Kidney (tissue), 14 donors: ENCODE results near the gene THSD4. TPM values are rescaled to one million over a fixed set of nuclear protein-coding genes. Genes with fewer than 3 reads are reported as not detected.

Source experiments
- DNase-seq, 5 donors: peaks; one replicate each; pipeline ENCODE4 v3.0.0-alpha.2; 2013 to 2020
- FAIRE-seq: peaks from 2 replicates; lab custom pipeline; 2012; peaks lifted over from hg19 to GRCh38; lab: Jason Lieb, UNC
- H3K27ac ChIP-seq, 2 donors: one replicate each; pipeline ENCODE4 v1.7.0; 2013; ENCODE audit warnings: low read depth in 2 of 2, low read length in 2 of 2, inconsistent platforms in 1 of 2
- H3K27me3 ChIP-seq: one replicate; pipeline ENCODE4 v1.7.1; 2013; ENCODE audit warnings: low read length, inconsistent platforms; ENCODE audit not compliant: control insufficient read depth, insufficient read depth
- H3K36me3 ChIP-seq, 3 donors: one replicate each; pipeline versions ENCODE4 v1.7.0 to v1.7.1; 2013; ENCODE audit warnings: low read length in 3 of 3, control low read depth in 1 of 3, inconsistent platforms in 1 of 3; ENCODE audit not compliant: insufficient read depth in 3 of 3, control insufficient read depth in 2 of 3
- H3K4me1 ChIP-seq, 3 donors: one replicate each; pipeline versions ENCODE4 v1.7.0 to v1.7.1; 2013; ENCODE audit warnings: low read length in 3 of 3, inconsistent platforms in 1 of 3, low read depth in 1 of 3; ENCODE audit not compliant: control insufficient read depth in 2 of 3, insufficient read depth in 2 of 3
- H3K4me3 ChIP-seq, 3 donors: one replicate each; pipeline versions ENCODE4 v1.7.0 to v1.8.1; 2013; ENCODE audit warnings: low read length in 3 of 3, control low read depth in 1 of 3, inconsistent platforms in 1 of 3
- H3K9ac ChIP-seq, 3 donors: one replicate each; pipeline versions ENCODE4 v1.7.0 to v1.7.1; 2013; ENCODE audit warnings: low read length in 3 of 3, control low read depth in 1 of 3, inconsistent platforms in 1 of 3
- H3K9me3 ChIP-seq, 3 donors: one replicate each; pipeline versions ENCODE4 v1.7.0 to v1.7.1; 2013; ENCODE audit warnings: low read length in 3 of 3, control low read depth in 1 of 3, inconsistent platforms in 1 of 3; ENCODE audit not compliant: control insufficient read depth in 2 of 3, insufficient read depth in 1 of 3
- intact Hi-C: fragments of 100-400 bp; cut with DNase I; formaldehyde crosslinking; loops from one replicate; pipeline ENCODE4 v1.11.1; 2022
- polyA plus RNA-seq: library from polyadenylated mRNA; stranded (reverse); fragments of 350-450 nt; fragmentation: Illumina TruSeq; extraction: RNeasy Lipid Tissue Mini Kit (QIAGEN cat#74804); gene quantifications from one replicate; pipeline ENCODE4 v1.2.3, GENCODE V29; 2014; ENCODE audit warnings: low read depth, low replicate concordance; ENCODE audit not compliant: insufficient read depth
- total RNA-seq: library from RNA; stranded (reverse); fragmentation: NEBNext Ultra II Directional; extraction: Animal tissue kit (Norgen Biotek cat#: 25700); gene quantifications from one replicate; pipeline ENCODE4 v1.2.1, GENCODE V29; 2021
- TF ChIP-seq, protein P1 (sequence below): IDR thresholded peaks from 3 replicates; pipeline ENCODE4 v1.5.1; 2012; ENCODE audit warnings: mild to moderate bottlenecking, moderate library complexity, borderline replicate concordance; ENCODE audit not compliant: insufficient read depth; ENCODE audit errors: extremely low read depth
- donor health status: control.
- donor health status: control.
- donor health status: control.
- donor health status: control.
- donor health status: control.
- donor health status: DM: yes; HTN: yes; CAD: no.
- donor health status: Normal renal cell carcinoma (clear cell type).

THSD4 gene
- total and polyA plus RNA-seq, 2 donors from 2014 or later: 9.4 to 36.3 TPM

DNA sequence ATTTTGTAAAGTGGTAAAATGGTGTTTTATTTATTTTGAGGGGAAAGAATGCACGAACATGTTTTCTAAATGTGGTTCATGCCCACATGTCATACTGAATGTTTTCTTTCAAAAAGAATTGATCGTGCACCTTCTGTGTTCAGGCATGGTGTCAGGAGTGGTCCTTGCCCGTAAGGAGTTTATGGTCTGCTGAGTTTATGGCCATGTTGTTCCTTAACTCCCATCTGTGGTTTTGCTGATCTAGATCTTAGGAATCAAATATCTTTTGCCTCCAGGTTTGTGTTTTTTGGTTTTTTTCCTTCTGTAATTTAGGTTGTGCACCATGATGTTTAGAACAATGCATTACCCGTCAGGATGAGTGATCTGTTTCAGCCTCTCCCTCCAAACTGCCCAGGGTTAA, 390.7 kb downstream of the THSD4 start:
- no peak overlapping the region for H3K9ac ChIP-seq
- no peak for DNase-seq
- no peak overlapping the region for H3K4me3 ChIP-seq
- no peak overlapping the region for H3K27ac ChIP-seq
- TF ChIP-seq, protein P1, sequence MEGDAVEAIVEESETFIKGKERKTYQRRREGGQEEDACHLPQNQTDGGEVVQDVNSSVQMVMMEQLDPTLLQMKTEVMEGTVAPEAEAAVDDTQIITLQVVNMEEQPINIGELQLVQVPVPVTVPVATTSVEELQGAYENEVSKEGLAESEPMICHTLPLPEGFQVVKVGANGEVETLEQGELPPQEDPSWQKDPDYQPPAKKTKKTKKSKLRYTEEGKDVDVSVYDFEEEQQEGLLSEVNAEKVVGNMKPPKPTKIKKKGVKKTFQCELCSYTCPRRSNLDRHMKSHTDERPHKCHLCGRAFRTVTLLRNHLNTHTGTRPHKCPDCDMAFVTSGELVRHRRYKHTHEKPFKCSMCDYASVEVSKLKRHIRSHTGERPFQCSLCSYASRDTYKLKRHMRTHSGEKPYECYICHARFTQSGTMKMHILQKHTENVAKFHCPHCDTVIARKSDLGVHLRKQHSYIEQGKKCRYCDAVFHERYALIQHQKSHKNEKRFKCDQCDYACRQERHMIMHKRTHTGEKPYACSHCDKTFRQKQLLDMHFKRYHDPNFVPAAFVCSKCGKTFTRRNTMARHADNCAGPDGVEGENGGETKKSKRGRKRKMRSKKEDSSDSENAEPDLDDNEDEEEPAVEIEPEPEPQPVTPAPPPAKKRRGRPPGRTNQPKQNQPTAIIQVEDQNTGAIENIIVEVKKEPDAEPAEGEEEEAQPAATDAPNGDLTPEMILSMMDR: no peak
- no peak for FAIRE-seq
- peaks cover 3 to 9% (median 3%) of the 10 kb centered on the region in 3 donors for H3K4me1 ChIP-seq
- H3K36me3 ChIP-seq: no peaks in the 10 kb centered on the region
- no peaks in the 10 kb centered on the region for H3K27me3 ChIP-seq
- no peaks in the 10 kb centered on the region for H3K9me3 ChIP-seq
- intact Hi-C loops: no loop called here

DNA sequence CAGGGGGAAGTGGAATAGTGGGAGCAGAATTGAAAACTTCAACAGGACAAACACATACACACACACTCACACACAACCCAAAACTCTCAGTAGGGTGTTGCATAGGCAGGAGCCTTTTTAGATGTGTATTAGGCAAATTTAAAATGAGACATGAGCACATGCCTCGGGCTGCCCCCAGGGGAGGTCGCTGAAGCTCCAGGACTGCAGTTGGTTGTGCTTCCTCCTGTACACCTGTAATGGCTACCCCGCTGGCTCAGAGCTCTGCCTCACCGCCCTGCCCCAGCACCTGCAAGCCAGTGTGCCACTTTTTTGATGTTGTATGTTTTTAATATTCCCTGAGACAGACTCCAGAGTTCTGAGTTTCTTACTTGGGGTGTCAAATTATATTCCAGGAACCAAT, 391.7 kb downstream of the THSD4 start:
- H3K4me3 ChIP-seq: no peak overlapping the region
- no peaks in the 10 kb centered on the region for H3K9me3 ChIP-seq
- intact Hi-C loops: no loop called here
- FAIRE-seq (no peak), DNase-seq (no peak)
- peaks cover 3 to 5% (median 3%) of the 10 kb centered on the region in 3 donors for H3K4me1 ChIP-seq
- no peak overlapping the region for H3K9ac ChIP-seq
- H3K27ac ChIP-seq: no peak overlapping the region
- TF ChIP-seq, protein P1: no peak
- no peaks in the 10 kb centered on the region for H3K27me3 ChIP-seq
- H3K36me3 ChIP-seq: no peaks in the 10 kb centered on the region

DNA sequence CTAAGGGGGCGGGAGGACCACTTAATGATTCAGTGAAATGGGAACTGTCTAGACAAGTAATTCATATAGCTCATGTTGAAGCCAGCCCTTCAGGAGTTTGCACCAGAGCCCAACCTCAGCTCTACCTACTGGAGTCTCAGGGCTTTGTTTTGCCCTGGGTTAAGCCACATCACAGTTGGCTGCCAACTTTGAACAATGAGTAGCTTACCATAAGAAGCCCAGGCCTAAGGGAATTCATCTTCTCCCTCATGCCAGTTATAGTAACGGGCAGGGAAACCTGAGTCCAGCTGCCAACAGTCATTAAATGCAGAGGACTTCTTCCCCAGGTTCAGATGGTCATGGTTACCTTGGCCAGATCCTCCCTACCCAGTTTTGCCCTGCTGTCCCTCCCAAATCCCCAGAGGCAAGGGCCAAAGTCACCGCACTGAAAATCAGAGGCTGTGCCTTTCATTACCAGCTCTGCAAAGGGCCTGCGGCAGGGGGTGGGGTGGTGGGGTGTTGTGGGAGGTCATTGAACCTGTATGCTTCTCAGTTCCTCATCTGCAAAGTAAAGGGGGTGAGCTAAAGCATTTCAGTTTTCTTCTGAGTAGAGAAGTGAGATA, 392.9 kb downstream of the THSD4 start:
- intact Hi-C loops: no loop called here
- no peak overlapping the region for H3K9ac ChIP-seq
- no peaks in the 10 kb centered on the region for H3K27me3 ChIP-seq
- FAIRE-seq (no peak), DNase-seq (no peak)
- peaks cover 3 to 9% (median 4%) of the 10 kb centered on the region in 3 donors for H3K4me1 ChIP-seq
- H3K9me3 ChIP-seq: no peaks in the 10 kb centered on the region
- H3K4me3 ChIP-seq: no peak overlapping the region
- no peaks in the 10 kb centered on the region for H3K36me3 ChIP-seq
- no peak overlapping the region for H3K27ac ChIP-seq
- TF ChIP-seq, protein P1: no peak

DNA sequence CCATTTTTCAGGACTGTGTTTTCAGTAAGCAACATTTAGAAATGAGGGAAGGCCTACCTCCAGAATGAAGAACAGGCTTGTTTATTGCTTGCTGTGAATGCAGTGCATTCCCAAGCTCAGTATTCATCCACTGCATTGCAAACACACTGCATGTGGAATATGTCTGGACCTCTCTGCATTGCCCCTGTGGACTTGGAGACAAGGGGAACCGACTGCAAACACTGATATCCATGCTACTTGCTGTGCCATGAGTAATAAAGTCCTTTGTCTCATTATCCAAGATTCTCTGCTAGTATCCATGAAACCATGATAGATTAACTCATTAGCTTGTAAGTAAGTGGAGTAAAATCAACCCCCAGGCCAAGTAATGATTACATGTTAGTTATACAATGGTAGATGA, 393.9 kb downstream of the THSD4 start:
- H3K27ac ChIP-seq: no peak overlapping the region
- no peak overlapping the region for H3K9ac ChIP-seq
- DNase-seq: no peak
- FAIRE-seq: no peak
- no peak overlapping the region for H3K4me3 ChIP-seq
- no peaks in the 10 kb centered on the region for H3K36me3 ChIP-seq
- H3K27me3 ChIP-seq: no peaks in the 10 kb centered on the region
- intact Hi-C loops: no loop called here
- TF ChIP-seq, protein P1: no peak
- peaks cover 3 to 9% (median 4%) of the 10 kb centered on the region in 3 donors for H3K4me1 ChIP-seq
- H3K9me3 ChIP-seq: no peaks in the 10 kb centered on the region
